GM12878 (cell line): Measurements from ENCODE around the gene DRAXIN. TPM values are rescaled to one million over a fixed set of nuclear protein-coding genes. Genes with fewer than 3 reads are reported as not detected.

Experiments used
- CEBPZ ChIP-seq: fragments of 150-350 bp; IDR thresholded peaks from 2 replicates; pipeline ENCODE4 v1.6.1; 2016; ENCODE audit warnings: low read depth, low read length
- CREB1 ChIP-seq: IDR thresholded peaks from 2 replicates; pipeline ENCODE4 v1.6.1; 2012; ENCODE audit warnings: low read depth, mild to moderate bottlenecking, inconsistent platforms
- FOS ChIP-seq: IDR thresholded peaks from 3 replicates; pipeline ENCODE4 v1.6.1; 2011; ENCODE audit warnings: borderline replicate concordance; ENCODE audit not compliant: insufficient read length; ENCODE audit errors: extremely low read depth
- MEF2B ChIP-seq: fragments of 450-650 bp; IDR thresholded peaks from 2 replicates; pipeline ENCODE4 v1.6.1; 2018; ENCODE audit warnings: mild to moderate bottlenecking, moderate library complexity; ENCODE audit not compliant: partially characterized antibody, poor library complexity, severe bottlenecking
- SMAD1 ChIP-seq: fragments of 450-650 bp; IDR thresholded peaks from 2 replicates; pipeline ENCODE4 v1.6.1; 2018; ENCODE audit warnings: mild to moderate bottlenecking, low read depth; ENCODE audit not compliant: partially characterized antibody
- ZNF207 ChIP-seq: fragments of 450-650 bp; IDR thresholded peaks from 2 replicates; pipeline ENCODE4 v1.6.1; 2014; ENCODE audit warnings: antibody characterized with exemption, mild to moderate bottlenecking, borderline replicate concordance
- polyA plus RNA-seq, 11 experiments: library from polyadenylated mRNA; depleted of rRNA in 4 of 11; unstranded in 6 of 11; stranded (reverse) in 5 of 11; fragments of >200 nt; fragmentation: Nextera tagmentation in 4 of 11; fragmentation: Illumina TruSeq in 1 of 11; extraction: Ambion mirVana in 4 of 11; extraction: Trizol in 1 of 11; gene quantifications; 1 replicate in 1 of 11; 2 replicates in 10 of 11; pipeline versions ENCODE4 v1.2.1 to v1.2.3, GENCODE V29; 2011 to 2016; ENCODE audit warnings: inconsistent platforms in 2 of 11, missing spikeins in 2 of 11, low read depth in 1 of 11
- total RNA-seq, 4 experiments: library from RNA; depleted of rRNA in 3 of 4; stranded (reverse); fragments of >200 nt in 3 of 4; fragmentation: Illumina TruSeq in 1 of 4; extraction: Trizol in 1 of 4; gene quantifications; 2 replicates each; pipeline versions ENCODE4 v1.2.1 to v1.2.3, GENCODE V29; 2013 to 2021
- TF ChIP-seq, protein P1 (sequence below): fragments of 450-650 bp; IDR thresholded peaks from 2 replicates; pipeline ENCODE4 v1.6.1; 2017; ENCODE audit warnings: mild to moderate bottlenecking
- TF ChIP-seq, protein P2 (sequence below): IDR thresholded peaks from 2 replicates; pipeline ENCODE4 v1.6.1; 2012; ENCODE audit warnings: low read depth, low read length, improper control_type of control experiment

Gene DRAXIN
- total and polyA plus RNA-seq, 10 of the 15 experiments (the other 5 are each of a cell fraction or from before 2014, with no cell fraction given), result 0.01 to 0.05 (median 0.03) TPM; not detected in 3

GRCh38 chr1:11757047-11757446 is 65.5 kb downstream of the DRAXIN start (continued):
- TF ChIP-seq FOS (no peak), CEBPZ (no peak), CREB1 (no peak), SMAD1 (no peak), MEF2B (no peak), ZNF207 (no peak)
- TF ChIP-seq, protein P1, sequence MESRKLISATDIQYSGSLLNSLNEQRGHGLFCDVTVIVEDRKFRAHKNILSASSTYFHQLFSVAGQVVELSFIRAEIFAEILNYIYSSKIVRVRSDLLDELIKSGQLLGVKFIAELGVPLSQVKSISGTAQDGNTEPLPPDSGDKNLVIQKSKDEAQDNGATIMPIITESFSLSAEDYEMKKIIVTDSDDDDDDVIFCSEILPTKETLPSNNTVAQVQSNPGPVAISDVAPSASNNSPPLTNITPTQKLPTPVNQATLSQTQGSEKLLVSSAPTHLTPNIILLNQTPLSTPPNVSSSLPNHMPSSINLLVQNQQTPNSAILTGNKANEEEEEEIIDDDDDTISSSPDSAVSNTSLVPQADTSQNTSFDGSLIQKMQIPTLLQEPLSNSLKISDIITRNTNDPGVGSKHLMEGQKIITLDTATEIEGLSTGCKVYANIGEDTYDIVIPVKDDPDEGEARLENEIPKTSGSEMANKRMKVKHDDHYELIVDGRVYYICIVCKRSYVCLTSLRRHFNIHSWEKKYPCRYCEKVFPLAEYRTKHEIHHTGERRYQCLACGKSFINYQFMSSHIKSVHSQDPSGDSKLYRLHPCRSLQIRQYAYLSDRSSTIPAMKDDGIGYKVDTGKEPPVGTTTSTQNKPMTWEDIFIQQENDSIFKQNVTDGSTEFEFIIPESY, result no peak
- TF ChIP-seq, protein P2, sequence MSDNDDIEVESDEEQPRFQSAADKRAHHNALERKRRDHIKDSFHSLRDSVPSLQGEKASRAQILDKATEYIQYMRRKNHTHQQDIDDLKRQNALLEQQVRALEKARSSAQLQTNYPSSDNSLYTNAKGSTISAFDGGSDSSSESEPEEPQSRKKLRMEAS, result no peak
